Measurements from ENCODE around the gene AXL. TPM values are rescaled to one million over a fixed set of nuclear protein-coding genes. Genes with fewer than 3 reads are reported as not detected.
A peak's percentile ranks its signal among the peaks of the same experiment; 100 is the strongest.

Gene AXL
- total and polyA plus RNA-seq, 2 of the 8 experiments (the other 6 are each of a cell fraction or from before 2014, with no cell fraction given) = 35.3 to 51.0 TPM

GRCh38 chr19:41308450-41309179, 89.6 kb downstream of the AXL start (continued):
- no peak for TF ChIP-seq RBBP5 (IDR thresholded peaks at IDR 0.05; ENCODE audit: borderline replicate concordance, low read depth, low read length)
- TF ChIP-seq MAX (IDR thresholded peaks at IDR 0.05) = 0 out of 2 replicates have a peak, but pooled peaks have one; percentile 18
- no peak for TF ChIP-seq SUZ12 (IDR thresholded peaks at IDR 0.05; ENCODE audit: low read length)
- TF ChIP-seq CEBPB (IDR thresholded peaks at IDR 0.05; ENCODE audit: low read depth, low read length) = no peak
- TF ChIP-seq RAD21 (IDR thresholded peaks at IDR 0.05 in 1 of 2, conservative IDR thresholded peaks at IDR 0.05 in 1 of 2; ENCODE audit: low read depth in 2 of 2, low read length in 2 of 2) = peak; percentile 76 to 80
- TF ChIP-seq SAP30 (IDR thresholded peaks at IDR 0.05; ENCODE audit: insufficient read depth, insufficient replicate concordance, low read length) = no peak
- TF ChIP-seq MAFK (IDR thresholded peaks at IDR 0.05; ENCODE audit: low read depth, low read length) = no peak
- TF ChIP-seq, protein P1, sequence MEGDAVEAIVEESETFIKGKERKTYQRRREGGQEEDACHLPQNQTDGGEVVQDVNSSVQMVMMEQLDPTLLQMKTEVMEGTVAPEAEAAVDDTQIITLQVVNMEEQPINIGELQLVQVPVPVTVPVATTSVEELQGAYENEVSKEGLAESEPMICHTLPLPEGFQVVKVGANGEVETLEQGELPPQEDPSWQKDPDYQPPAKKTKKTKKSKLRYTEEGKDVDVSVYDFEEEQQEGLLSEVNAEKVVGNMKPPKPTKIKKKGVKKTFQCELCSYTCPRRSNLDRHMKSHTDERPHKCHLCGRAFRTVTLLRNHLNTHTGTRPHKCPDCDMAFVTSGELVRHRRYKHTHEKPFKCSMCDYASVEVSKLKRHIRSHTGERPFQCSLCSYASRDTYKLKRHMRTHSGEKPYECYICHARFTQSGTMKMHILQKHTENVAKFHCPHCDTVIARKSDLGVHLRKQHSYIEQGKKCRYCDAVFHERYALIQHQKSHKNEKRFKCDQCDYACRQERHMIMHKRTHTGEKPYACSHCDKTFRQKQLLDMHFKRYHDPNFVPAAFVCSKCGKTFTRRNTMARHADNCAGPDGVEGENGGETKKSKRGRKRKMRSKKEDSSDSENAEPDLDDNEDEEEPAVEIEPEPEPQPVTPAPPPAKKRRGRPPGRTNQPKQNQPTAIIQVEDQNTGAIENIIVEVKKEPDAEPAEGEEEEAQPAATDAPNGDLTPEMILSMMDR (IDR thresholded peaks at IDR 0.05; ENCODE audit: control extremely low read depth in 1 of 3, insufficient read depth in 1 of 3, low read depth in 1 of 3, low read length in 3 of 3) = peak; percentile 88 to 98 (median 89)

All from H1 (cell line).